ENCODE data around the gene PRR5L.

PRR5L gene

GRCh38 chr11:36453678-36454077 lies 157.6 kb downstream of the PRR5L start:
- H3K4me1 Mint-ChIP-seq = peaks cover 75% of the 10 kb centered on the region
- peaks cover 64% of the 10 kb centered on the region for H3K36me3 Mint-ChIP-seq (ENCODE audit: insufficient read depth)
- DNase-seq (ENCODE audit: low spot score in 2 of 2) (no peak), ATAC-seq (replicated peaks; ENCODE audit: extremely low read depth, poor library complexity, severe bottlenecking) (no peak)
- H3K27ac Mint-ChIP-seq (ENCODE audit: low read depth) = peak overlapping the region; percentile 91
- no peaks in the 10 kb centered on the region for H3K9me3 Mint-ChIP-seq
- peak overlapping the region; percentile 58 for H3K4me3 Mint-ChIP-seq
- H3K27me3 Mint-ChIP-seq = no peaks in the 10 kb centered on the region

- H3K27me3 Mint-ChIP-seq = no peaks in the 10 kb centered on the region
- DNase-seq (ENCODE audit: low spot score in 2 of 2) = no peak
- H3K4me3 Mint-ChIP-seq = no peak overlapping the region
- peaks cover 55% of the 10 kb centered on the region for H3K36me3 Mint-ChIP-seq (ENCODE audit: insufficient read depth)
- ATAC-seq (replicated peaks; ENCODE audit: extremely low read depth, poor library complexity, severe bottlenecking) = no peak
- peak overlapping the region; percentile 49 for H3K27ac Mint-ChIP-seq (ENCODE audit: low read depth)
- H3K4me1 Mint-ChIP-seq = peaks cover 67% of the 10 kb centered on the region
- no peaks in the 10 kb centered on the region for H3K9me3 Mint-ChIP-seq
These were observed 158.5 kb downstream of the PRR5L start for GRCh38 chr11:36454551-36454940.

GRCh38 chr11:36454941-36455631 lies 159.0 kb downstream of the PRR5L start:
- H3K36me3 Mint-ChIP-seq (ENCODE audit: insufficient read depth) = peaks cover 50% of the 10 kb centered on the region
- DNase-seq (ENCODE audit: low spot score in 2 of 2) = no peak

GRCh38 chr11:36455658-36456111 lies 159.6 kb downstream of the PRR5L start:
- Mint-ChIP-seq H3K9me3 (no peaks in the 10 kb centered on the region), H3K36me3 (ENCODE audit: insufficient read depth) (peaks cover 53% of the 10 kb centered on the region), H3K4me1 (peaks cover 63% of the 10 kb centered on the region), H3K27me3 (no peaks in the 10 kb centered on the region), H3K4me3 (no peak overlapping the region), H3K27ac (ENCODE audit: low read depth) (no peak overlapping the region)
- ATAC-seq (replicated peaks; ENCODE audit: extremely low read depth, poor library complexity, severe bottlenecking) = no peak
- no peak for DNase-seq (ENCODE audit: low spot score in 2 of 2)

More at GRCh38 chr11:36454941-36455631, 159.0 kb downstream of the PRR5L start:
- peak overlapping the region; percentile 49 for H3K27ac Mint-ChIP-seq (ENCODE audit: low read depth)
- H3K4me1 Mint-ChIP-seq = peaks cover 63% of the 10 kb centered on the region
- no peak for ATAC-seq (replicated peaks; ENCODE audit: extremely low read depth, poor library complexity, severe bottlenecking)
- no peaks in the 10 kb centered on the region for H3K9me3 Mint-ChIP-seq
- no peak overlapping the region for H3K4me3 Mint-ChIP-seq
- H3K27me3 Mint-ChIP-seq = no peaks in the 10 kb centered on the region

- Mint-ChIP-seq H3K36me3 (ENCODE audit: insufficient read depth) (peaks cover 53% of the 10 kb centered on the region), H3K27me3 (no peaks in the 10 kb centered on the region), H3K4me1 (peaks cover 62% of the 10 kb centered on the region), H3K27ac (ENCODE audit: low read depth) (peak overlapping the region; percentile 71), H3K4me3 (no peak overlapping the region), H3K9me3 (no peaks in the 10 kb centered on the region)
- no peak for ATAC-seq (replicated peaks; ENCODE audit: extremely low read depth, poor library complexity, severe bottlenecking)
- no peak for DNase-seq (ENCODE audit: low spot score in 2 of 2)
These were observed 160.1 kb downstream of the PRR5L start for GRCh38 chr11:36456156-36456555.

- no peaks in the 10 kb centered on the region for H3K27me3 Mint-ChIP-seq
- no peak for DNase-seq (ENCODE audit: low spot score in 2 of 2)
- no peak overlapping the region for H3K4me3 Mint-ChIP-seq
- H3K36me3 Mint-ChIP-seq (ENCODE audit: insufficient read depth) = peaks cover 48% of the 10 kb centered on the region
- H3K4me1 Mint-ChIP-seq = peaks cover 48% of the 10 kb centered on the region
- ATAC-seq (replicated peaks; ENCODE audit: extremely low read depth, poor library complexity, severe bottlenecking) = no peak
- H3K27ac Mint-ChIP-seq (ENCODE audit: low read depth) = peak overlapping the region; percentile 71
- H3K9me3 Mint-ChIP-seq = no peaks in the 10 kb centered on the region
These were observed 162.2 kb downstream of the PRR5L start for GRCh38 chr11:36458129-36458915.

GRCh38 chr11:36459046-36459445 lies 163.0 kb downstream of the PRR5L start:
- peaks cover 48% of the 10 kb centered on the region for H3K4me1 Mint-ChIP-seq
- peaks cover 43% of the 10 kb centered on the region for H3K36me3 Mint-ChIP-seq (ENCODE audit: insufficient read depth)
- no peaks in the 10 kb centered on the region for H3K9me3 Mint-ChIP-seq
- no peak overlapping the region for H3K4me3 Mint-ChIP-seq
- no peak for DNase-seq (ENCODE audit: low spot score in 2 of 2)
- peak overlapping the region; percentile 71 for H3K27ac Mint-ChIP-seq (ENCODE audit: low read depth)
- ATAC-seq (replicated peaks; ENCODE audit: extremely low read depth, poor library complexity, severe bottlenecking) = no peak
- no peaks in the 10 kb centered on the region for H3K27me3 Mint-ChIP-seq

- Mint-ChIP-seq H3K27me3 (no peaks in the 10 kb centered on the region), H3K4me3 (peak overlapping the region; percentile 14), H3K36me3 (ENCODE audit: insufficient read depth) (peaks cover 39% of the 10 kb centered on the region), H3K9me3 (no peaks in the 10 kb centered on the region), H3K4me1 (peaks cover 51% of the 10 kb centered on the region), H3K27ac (ENCODE audit: low read depth) (peak overlapping the region; percentile 67)
- ATAC-seq (replicated peaks; ENCODE audit: extremely low read depth, poor library complexity, severe bottlenecking) (no peak), DNase-seq (ENCODE audit: low spot score in 2 of 2) (no peak)
These were observed 164.1 kb downstream of the PRR5L start for GRCh38 chr11:36460220-36460619.

GRCh38 chr11:36462321-36462720 lies 166.2 kb downstream of the PRR5L start:
- Mint-ChIP-seq H3K27ac (ENCODE audit: low read depth) (no peak overlapping the region), H3K27me3 (no peaks in the 10 kb centered on the region), H3K4me3 (no peak overlapping the region), H3K4me1 (peaks cover 67% of the 10 kb centered on the region), H3K36me3 (ENCODE audit: insufficient read depth) (peaks cover 36% of the 10 kb centered on the region), H3K9me3 (no peaks in the 10 kb centered on the region)
- DNase-seq (ENCODE audit: low spot score in 2 of 2) (no peak), ATAC-seq (replicated peaks; ENCODE audit: extremely low read depth, poor library complexity, severe bottlenecking) (no peak)

- DNase-seq (ENCODE audit: low spot score in 2 of 2) = no peak
- Mint-ChIP-seq H3K36me3 (ENCODE audit: insufficient read depth) (peaks cover 25% of the 10 kb centered on the region), H3K27ac (ENCODE audit: low read depth) (peak overlapping the region; percentile 55), H3K4me3 (no peak overlapping the region), H3K4me1 (peaks cover 63% of the 10 kb centered on the region), H3K9me3 (no peaks in the 10 kb centered on the region), H3K27me3 (no peaks in the 10 kb centered on the region)
- ATAC-seq (replicated peaks; ENCODE audit: extremely low read depth, poor library complexity, severe bottlenecking) = no peak
These were observed 167.7 kb downstream of the PRR5L start for GRCh38 chr11:36463781-36464180.

GRCh38 chr11:36464720-36465119 lies 168.6 kb downstream of the PRR5L start:
- Mint-ChIP-seq H3K27me3 (no peaks in the 10 kb centered on the region), H3K4me1 (peaks cover 69% of the 10 kb centered on the region), H3K9me3 (no peaks in the 10 kb centered on the region), H3K36me3 (ENCODE audit: insufficient read depth) (peaks cover 25% of the 10 kb centered on the region), H3K4me3 (no peak overlapping the region), H3K27ac (ENCODE audit: low read depth) (peak overlapping the region; percentile 55)
- no peak for ATAC-seq (replicated peaks; ENCODE audit: extremely low read depth, poor library complexity, severe bottlenecking)
- DNase-seq (ENCODE audit: low spot score in 2 of 2) = no peak

- Mint-ChIP-seq H3K4me1 (peaks cover 69% of the 10 kb centered on the region), H3K36me3 (ENCODE audit: insufficient read depth) (peaks cover 22% of the 10 kb centered on the region), H3K4me3 (no peak overlapping the region), H3K9me3 (no peaks in the 10 kb centered on the region), H3K27me3 (no peaks in the 10 kb centered on the region), H3K27ac (ENCODE audit: low read depth) (peak overlapping the region; percentile 55)
- ATAC-seq (replicated peaks; ENCODE audit: extremely low read depth, poor library complexity, severe bottlenecking) (no peak), DNase-seq (ENCODE audit: low spot score in 2 of 2) (no peak)
These were observed 169.5 kb downstream of the PRR5L start for GRCh38 chr11:36465449-36466163.
